HCT116 (cell line): Measurements from ENCODE around the gene TMOD1. TPM values are rescaled to one million over a fixed set of nuclear protein-coding genes. Genes with fewer than 3 reads are reported as not detected.

ENCODE experiments used
- ATAC-seq: fragments of 200-7000 bp; cut with Tn5 transposase; 2 replicates; pipeline ENCODE4 v1.9.1; 2020; ENCODE audit warnings: mild to moderate bottlenecking, moderate library complexity
- BruUV-seq: library from RNA; stranded (reverse); fragments of 400-500 nt; replicated peaks from 2 replicates; lab custom pipeline; 2021; lab: Mats Ljungman, UMichigan
- CTCF ChIA-PET: fragments of 300-600 bp; sonication (Branson Sonifier 250); formaldehyde crosslinking; loops from one replicate; lab custom pipeline; 2021; ENCODE audit warnings: antibody characterized with exemption; lab: Charles Lee
- POLR2A ChIA-PET: fragments of 300-600, 350-600 bp; sonication (Branson Sonifier 250); formaldehyde crosslinking; loops from one replicate; lab custom pipeline; 2021; ENCODE audit warnings: antibody characterized with exemption; lab: Charles Lee
- RAD21 ChIA-PET, 2 experiments: fragments of 300-600 bp; sonication (Branson Sonifier 250); formaldehyde crosslinking; loops; one replicate each; lab custom pipeline; 2023; ENCODE audit warnings: low total read pairs in 2 of 2; ENCODE audit not compliant: uncharacterized antibody in 2 of 2, unreplicated experiment in 2 of 2, low non-redundant PET in 1 of 2; lab: Charles Lee
- DNase-seq: peaks from one replicate; pipeline ENCODE4 v3.0.0-alpha.2; 2010; ENCODE audit warnings: low read depth, low spot score
- H2AFZ ChIP-seq: fragments of 200-600 bp; shearing (Covaris generic), sonication (generic); 2 replicates; pipeline ENCODE4 v1.6.1; 2017; ENCODE audit warnings: low read depth, mixed run types, mixed read lengths, antibody characterized with exemption, low read length; ENCODE audit not compliant: poor library complexity, severe bottlenecking
- H3K27ac ChIP-seq: 2 replicates; pipeline ENCODE4 v1.5.1; 2012; ENCODE audit warnings: low read depth, low read length
- H3K27me3 ChIP-seq: fragments of 200-600 bp; sonication (generic); 2 replicates; pipeline ENCODE4 v1.6.1; 2016; ENCODE audit warnings: mixed run types, low read length, mixed read lengths; ENCODE audit not compliant: insufficient read depth
- H3K36me3 ChIP-seq, 2 experiments: fragments of 200-500 bp in 1 of 2; fragments of 200-600 bp in 1 of 2; sonication (Bioruptor generic) in 1 of 2; sonication (generic) in 1 of 2; 2 replicates each; pipeline versions ENCODE4 v1.5.1 to v1.6.1; 2014 to 2016; ENCODE audit warnings: low read length in 2 of 2, inconsistent platforms in 1 of 2, mixed read lengths in 1 of 2, mixed run types in 1 of 2; ENCODE audit not compliant: insufficient read depth in 2 of 2, control insufficient read depth in 1 of 2
- H3K4me1 ChIP-seq, 2 experiments: fragments of 200-600 bp in 1 of 2; sonication (generic) in 1 of 2; 2 replicates each; pipeline versions ENCODE4 v1.5.1 to v1.6.1; 2012 to 2017; ENCODE audit warnings: low read length in 2 of 2, inconsistent platforms in 1 of 2, mild to moderate bottlenecking in 1 of 2, mixed read lengths in 1 of 2, mixed run types in 1 of 2, moderate library complexity in 1 of 2; ENCODE audit not compliant: insufficient read depth in 2 of 2, control insufficient read depth in 1 of 2
- H3K4me2 ChIP-seq: fragments of 200-600 bp; sonication (generic); 2 replicates; pipeline ENCODE4 v1.6.1; 2017; ENCODE audit warnings: mixed run types, low read length, mixed read lengths
- H3K4me3 ChIP-seq, 2 experiments: fragments of 200-600 bp in 1 of 2; sonication (generic) in 1 of 2; replicated peaks in 1 of 2; 2 replicates each; pipeline ENCODE4 v1.5.1; 2011 to 2016; ENCODE audit warnings: low read length in 2 of 2, control low read depth in 1 of 2, low read depth in 1 of 2, mild to moderate bottlenecking in 1 of 2, mixed read lengths in 1 of 2, mixed run types in 1 of 2
- H3K79me2 ChIP-seq: fragments of 200-600 bp; sonication (generic); 2 replicates; pipeline ENCODE4 v1.6.1; 2017; ENCODE audit warnings: mild to moderate bottlenecking, mixed run types, low read length, moderate library complexity, mixed read lengths; ENCODE audit not compliant: insufficient read depth
- H3K9ac ChIP-seq: fragments of 200-600 bp; sonication (generic); 2 replicates; pipeline ENCODE4 v1.6.1; 2016; ENCODE audit warnings: low read length, mixed read lengths
- H3K9me2 ChIP-seq: fragments of 200-600 bp; sonication (generic), shearing (Covaris generic); 2 replicates; pipeline ENCODE4 v1.6.1; 2017; ENCODE audit warnings: mixed run types, mild to moderate bottlenecking, moderate library complexity; ENCODE audit not compliant: insufficient read depth
- H3K9me3 ChIP-seq, 2 experiments: fragments of 200-500 bp in 1 of 2; fragments of 200-600 bp in 1 of 2; sonication (Bioruptor generic) in 1 of 2; sonication (generic) in 1 of 2; 2 replicates each; pipeline ENCODE4 v1.6.1; 2014 to 2017; ENCODE audit warnings: low read length in 2 of 2, mixed read lengths in 2 of 2, inconsistent platforms in 1 of 2, low read depth in 1 of 2, mild to moderate bottlenecking in 1 of 2, mixed run types in 1 of 2, moderate library complexity in 1 of 2; ENCODE audit not compliant: control insufficient read depth in 1 of 2, insufficient read depth in 1 of 2
- H4K20me1 ChIP-seq: fragments of 200-600 bp; sonication (generic), shearing (Covaris generic); 2 replicates; pipeline ENCODE4 v1.6.1; 2017; ENCODE audit warnings: mixed run types, mild to moderate bottlenecking, moderate library complexity; ENCODE audit not compliant: insufficient read depth
- CEBPB ChIP-seq: IDR thresholded peaks from 2 replicates; pipeline ENCODE4 v1.6.1; 2012; ENCODE audit warnings: low read depth
- CTCF ChIP-seq, 3 experiments: fragments of 200-600 bp in 1 of 3; sonication (generic) in 1 of 3; IDR thresholded peaks in 2 of 3; conservative IDR thresholded peaks in 1 of 3; 2 replicates each; pipeline ENCODE4 v1.5.1; 2012 to 2017; ENCODE audit warnings: low read depth in 2 of 3, low read length in 2 of 3, antibody characterized with exemption in 1 of 3, borderline replicate concordance in 1 of 3, control low read depth in 1 of 3, mild to moderate bottlenecking in 1 of 3, mixed read lengths in 1 of 3, mixed run types in 1 of 3, moderate library complexity in 1 of 3; ENCODE audit not compliant: insufficient read depth in 1 of 3
- EGR1 ChIP-seq: IDR thresholded peaks from 2 replicates; pipeline ENCODE4 v1.6.1; 2012; ENCODE audit warnings: low read depth
- EZH2 ChIP-seq: fragments of 200-600 bp; sonication (generic); IDR thresholded peaks from 2 replicates; pipeline ENCODE4 v1.6.1; 2017; ENCODE audit warnings: antibody characterized with exemption, mixed run types
- FOSL1 ChIP-seq: IDR thresholded peaks from 2 replicates; pipeline ENCODE4 v1.6.1; 2012; ENCODE audit warnings: low read depth
- JUND ChIP-seq: IDR thresholded peaks from 2 replicates; pipeline ENCODE4 v1.6.1; 2012
- RAD21 ChIP-seq: IDR thresholded peaks from 2 replicates; pipeline ENCODE4 v1.6.1; 2012; ENCODE audit warnings: low read depth, mild to moderate bottlenecking
- SP1 ChIP-seq: IDR thresholded peaks from 2 replicates; pipeline ENCODE4 v1.6.1; 2012; ENCODE audit warnings: low read depth
- ZFX ChIP-seq: fragments of 450-650 bp; IDR thresholded peaks from 2 replicates; pipeline ENCODE4 v1.6.1; 2017
- intact Hi-C: fragments of 100-400 bp; cut with micrococcal nuclease; formaldehyde crosslinking; loops from 2 replicates; pipeline ENCODE4 v1.10.0; 2022
- total RNA-seq: library from RNA; stranded (reverse); gene quantifications from one replicate; pipeline ENCODE4 v1.2.1, GENCODE V29; 2021; ENCODE audit not compliant: unreplicated experiment

Gene TMOD1
- total RNA-seq, 1 experiment from 2014 or later, result 4.4 TPM

- ATAC-seq (no peak), DNase-seq (no peak)
- Histone ChIP-seq H3K36me3 (no peaks in the 10 kb centered on the region), H3K9ac (no peak overlapping the region), H3K4me3 (no peak overlapping the region), H3K79me2 (no peaks in the 10 kb centered on the region), H3K27me3 (no peaks in the 10 kb centered on the region), H2AFZ (no peak overlapping the region), H3K9me3 (no peaks in the 10 kb centered on the region), H3K4me1 (peaks cover 3 to 26% of the 10 kb centered on the region in 2 experiments; a peak in 3 of 4 replicates), H4K20me1 (no peaks in the 10 kb centered on the region), H3K9me2 (no peaks in the 10 kb centered on the region), H3K4me2 (peak overlapping the region; percentile 47), H3K27ac (no peak overlapping the region)
- no TSS peak for BruUV-seq
- TF ChIP-seq SP1 (no peak), JUND (no peak), CEBPB (no peak), EGR1 (no peak), CTCF (IDR thresholded peaks at IDR 0.05 in 2 of 3, conservative IDR thresholded peaks at IDR 0.05 in 1 of 3; ENCODE audit: borderline replicate concordance in 1 of 3, insufficient read depth in 1 of 3, low read depth in 2 of 3, low read length in 2 of 3) (no peak), RAD21 (no peak), EZH2 (no peak), ZFX (no peak), FOSL1 (no peak)
- intact Hi-C loops, result no loop called here
- POLR2A ChIA-PET, result interaction anchor here (1.5 kb wide), 1 partner anchor 11 kb away, joined by 3 read pairs; no protein-coding TSS in a partner anchor
- RAD21 ChIA-PET, result no interaction called here
- CTCF ChIA-PET, result no interaction called here
Observed at GRCh38 chr9:97572892-97573365, 71.5 kb downstream of the TMOD1 start.
